Stomach (tissue), 4 donors: ENCODE results near the gene TTC39C.

Experiments
- EP300 ChIP-seq: sonication (generic); formaldehyde crosslinking; IDR thresholded peaks from one replicate; pipeline ENCODE4 v1.6.1; 2017; ENCODE audit warnings: antibody characterized with exemption
- POLR2A ChIP-seq, 4 donors: fragments of 450-650 bp; IDR thresholded peaks; one replicate each; pipeline ENCODE4 v1.6.1; 2016; ENCODE audit warnings: antibody characterized with exemption in 4 of 4, control low read depth in 2 of 4, mild to moderate bottlenecking in 1 of 4, moderate library complexity in 1 of 4
- POLR2AphosphoS5 ChIP-seq, 3 donors: sonication (generic); formaldehyde crosslinking; IDR thresholded peaks; one replicate each; pipeline ENCODE4 v1.6.1; 2016; ENCODE audit warnings: antibody characterized with exemption in 3 of 3
- TF ChIP-seq, protein P1 (sequence below), 7 experiments: fragments of 450-650 bp in 4 of 7; fragments of 200-600 bp in 3 of 7; sonication (generic) in 3 of 7; IDR thresholded peaks; one replicate each; pipeline ENCODE4 v1.5.1; 2016 to 2019; ENCODE audit warnings: antibody characterized with exemption in 7 of 7, control low read depth in 2 of 7, mild to moderate bottlenecking in 1 of 7

DNA sequence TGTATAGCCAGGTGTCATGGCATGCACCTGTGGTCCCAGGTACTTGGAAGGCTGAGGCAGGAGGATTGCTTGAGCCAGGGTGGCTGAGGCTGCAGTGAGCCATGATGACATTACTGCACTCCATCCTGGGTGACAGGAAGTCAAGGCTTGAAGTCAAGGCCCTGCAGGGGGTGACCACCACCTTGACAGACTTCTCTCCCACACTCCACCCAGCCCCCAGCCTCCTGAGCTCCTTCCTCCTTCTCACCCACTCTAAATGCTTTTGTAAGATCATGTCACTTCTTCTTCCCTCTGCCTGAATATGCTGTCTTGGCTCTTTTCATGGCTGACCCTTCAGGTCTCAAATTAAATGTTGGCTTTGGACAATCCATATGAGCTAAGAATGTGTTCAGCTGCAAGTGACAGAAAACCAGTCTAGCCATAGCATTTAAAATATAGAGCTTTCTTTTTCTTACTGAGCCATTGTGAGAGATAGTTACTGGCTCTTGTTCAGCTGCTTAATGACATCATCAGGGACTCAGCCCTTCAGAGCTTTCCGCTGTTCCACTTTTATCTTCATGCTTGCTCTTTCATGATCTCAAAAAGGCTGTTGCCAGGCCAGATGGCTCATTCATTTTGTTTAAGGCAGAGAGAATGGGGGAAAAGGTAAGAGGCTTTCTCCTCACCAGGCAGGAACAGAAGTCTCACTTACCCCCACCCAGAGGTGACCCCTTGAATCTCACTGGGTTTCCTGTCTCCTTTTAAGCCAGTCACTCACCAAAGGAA, 36.7 kb upstream of the TTC39C start:
- TF ChIP-seq POLR2A (IDR thresholded peaks at IDR 0.05): no peak
- TF ChIP-seq, protein P1, sequence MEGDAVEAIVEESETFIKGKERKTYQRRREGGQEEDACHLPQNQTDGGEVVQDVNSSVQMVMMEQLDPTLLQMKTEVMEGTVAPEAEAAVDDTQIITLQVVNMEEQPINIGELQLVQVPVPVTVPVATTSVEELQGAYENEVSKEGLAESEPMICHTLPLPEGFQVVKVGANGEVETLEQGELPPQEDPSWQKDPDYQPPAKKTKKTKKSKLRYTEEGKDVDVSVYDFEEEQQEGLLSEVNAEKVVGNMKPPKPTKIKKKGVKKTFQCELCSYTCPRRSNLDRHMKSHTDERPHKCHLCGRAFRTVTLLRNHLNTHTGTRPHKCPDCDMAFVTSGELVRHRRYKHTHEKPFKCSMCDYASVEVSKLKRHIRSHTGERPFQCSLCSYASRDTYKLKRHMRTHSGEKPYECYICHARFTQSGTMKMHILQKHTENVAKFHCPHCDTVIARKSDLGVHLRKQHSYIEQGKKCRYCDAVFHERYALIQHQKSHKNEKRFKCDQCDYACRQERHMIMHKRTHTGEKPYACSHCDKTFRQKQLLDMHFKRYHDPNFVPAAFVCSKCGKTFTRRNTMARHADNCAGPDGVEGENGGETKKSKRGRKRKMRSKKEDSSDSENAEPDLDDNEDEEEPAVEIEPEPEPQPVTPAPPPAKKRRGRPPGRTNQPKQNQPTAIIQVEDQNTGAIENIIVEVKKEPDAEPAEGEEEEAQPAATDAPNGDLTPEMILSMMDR (IDR thresholded peaks at IDR 0.05): no peak
- no peak for TF ChIP-seq EP300
- no peak for TF ChIP-seq POLR2AphosphoS5 (IDR thresholded peaks at IDR 0.05)
